Transverse colon (tissue), 3 donors: ENCODE results near the gene ZNF853.
"Not testable (repeated sequence)": the region's sequence is repeated elsewhere in the genome, so short reads cannot be mapped to it uniquely, and the experiment has no call there.

Experiments used
- POLR2A ChIP-seq: fragments of 450-650 bp; IDR thresholded peaks from one replicate; pipeline ENCODE4 v1.6.1; 2016; ENCODE audit warnings: antibody characterized with exemption, mild to moderate bottlenecking, moderate library complexity
- TF ChIP-seq, protein P1 (sequence below), 5 experiments: fragments of 200-600 bp in 3 of 5; fragments of 450-650 bp in 2 of 5; sonication (generic) in 3 of 5; IDR thresholded peaks; 1 replicate in 2 of 5; 2 replicates in 3 of 5; pipeline ENCODE4 v1.5.1; 2016 to 2017; ENCODE audit warnings: antibody characterized with exemption in 5 of 5, inconsistent platforms in 3 of 5, mild to moderate bottlenecking in 2 of 5, moderate library complexity in 1 of 5

GRCh38 chr7:6670851-6671250 is 55.4 kb downstream of the ZNF853 start:
- TF ChIP-seq, protein P1, sequence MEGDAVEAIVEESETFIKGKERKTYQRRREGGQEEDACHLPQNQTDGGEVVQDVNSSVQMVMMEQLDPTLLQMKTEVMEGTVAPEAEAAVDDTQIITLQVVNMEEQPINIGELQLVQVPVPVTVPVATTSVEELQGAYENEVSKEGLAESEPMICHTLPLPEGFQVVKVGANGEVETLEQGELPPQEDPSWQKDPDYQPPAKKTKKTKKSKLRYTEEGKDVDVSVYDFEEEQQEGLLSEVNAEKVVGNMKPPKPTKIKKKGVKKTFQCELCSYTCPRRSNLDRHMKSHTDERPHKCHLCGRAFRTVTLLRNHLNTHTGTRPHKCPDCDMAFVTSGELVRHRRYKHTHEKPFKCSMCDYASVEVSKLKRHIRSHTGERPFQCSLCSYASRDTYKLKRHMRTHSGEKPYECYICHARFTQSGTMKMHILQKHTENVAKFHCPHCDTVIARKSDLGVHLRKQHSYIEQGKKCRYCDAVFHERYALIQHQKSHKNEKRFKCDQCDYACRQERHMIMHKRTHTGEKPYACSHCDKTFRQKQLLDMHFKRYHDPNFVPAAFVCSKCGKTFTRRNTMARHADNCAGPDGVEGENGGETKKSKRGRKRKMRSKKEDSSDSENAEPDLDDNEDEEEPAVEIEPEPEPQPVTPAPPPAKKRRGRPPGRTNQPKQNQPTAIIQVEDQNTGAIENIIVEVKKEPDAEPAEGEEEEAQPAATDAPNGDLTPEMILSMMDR (IDR thresholded peaks at IDR 0.05), result not testable (repeated sequence)
- not testable (repeated sequence) for TF ChIP-seq POLR2A
